Ovary (tissue), 9 donors: ENCODE results near the gene PTPRN2. TPM values are rescaled to one million over a fixed set of nuclear protein-coding genes. Genes with fewer than 3 reads are reported as not detected.

Experiments used
- DNase-seq, 5 donors: peaks; one replicate each; pipeline ENCODE4 v3.0.0-alpha.2; 2019 to 2020
- H3K27ac ChIP-seq, 2 donors: fragments of 200-600 bp; one replicate each; pipeline versions ENCODE4 v1.5.1 to v1.8.0; 2019 to 2022
- H3K27me3 ChIP-seq: fragments of 200-600 bp; one replicate; pipeline ENCODE4 v1.8.0; 2022
- H3K36me3 ChIP-seq: fragments of 200-600 bp; sonication (generic); one replicate; pipeline ENCODE4 v1.5.1; 2019
- H3K4me1 ChIP-seq: one replicate; pipeline ENCODE4 v1.8.1; 2013; ENCODE audit warnings: mild to moderate bottlenecking, moderate library complexity; ENCODE audit not compliant: insufficient read depth
- H3K4me3 ChIP-seq: fragments of 200-600 bp; sonication (generic); one replicate; pipeline ENCODE4 v1.5.1; 2017
- H3K9me3 ChIP-seq, 2 donors: fragments of 200-600 bp in 1 of 2; sonication (generic) in 1 of 2; one replicate each; pipeline versions ENCODE4 v1.5.1 to v1.8.1; 2013 to 2019; ENCODE audit warnings: mild to moderate bottlenecking in 1 of 2, moderate library complexity in 1 of 2
- EP300 ChIP-seq: sonication (generic); formaldehyde crosslinking; IDR thresholded peaks from one replicate; pipeline ENCODE4 v1.6.1; 2017; ENCODE audit warnings: antibody characterized with exemption
- POLR2A ChIP-seq: fragments of 450-650 bp; IDR thresholded peaks from one replicate; pipeline ENCODE4 v1.6.1; 2017; ENCODE audit warnings: antibody characterized with exemption, mild to moderate bottlenecking, moderate library complexity
- WGBS, 3 donors: extraction: QIAGEN DNeasy Blood & Tissue Kit in 1 of 3; methylation state at CpG; one replicate each; pipeline versions ENCODE4 v1.1.5 to v1.1.7; 2013 to 2017; 5-methylcytosine and 5-hydroxymethylcytosine counted together
- intact Hi-C, 4 donors: fragments of 100-400 bp; cut with DNase I; formaldehyde crosslinking; loops; one replicate each; pipeline versions ENCODE4 v1.11.0 to v1.15.1; 2022 to 2023
- polyA plus RNA-seq, 2 donors: library from polyadenylated mRNA; stranded (reverse); fragments of 200-250 nt in 1 of 2; fragments of 350-450 nt in 1 of 2; fragmentation: Illumina TruSeq in 1 of 2; extraction: RNeasy Lipid Tissue Mini Kit (QIAGEN cat#74804) in 1 of 2; gene quantifications; one replicate each; pipeline ENCODE4 v1.2.3, GENCODE V29; 2013 to 2014
- total RNA-seq, 7 donors: library from RNA; depleted of rRNA in 2 of 7; stranded (reverse); fragments of >200 nt in 2 of 7; fragmentation: NEBNext Ultra II Directional in 3 of 7; extraction: Animal tissue kit (Norgen Biotek cat#: 25700) in 3 of 7; gene quantifications; one replicate each; pipeline versions ENCODE4 v1.1.0 to v1.2.4, GENCODE V29; 2016 to 2023
- TF ChIP-seq, protein P1 (sequence below), 3 donors: fragments of 450-650 bp in 2 of 3; fragments of 200-600 bp in 1 of 3; IDR thresholded peaks; one replicate each; pipeline versions ENCODE4 v1.5.1 to v1.8.0; 2016 to 2022; ENCODE audit warnings: antibody characterized with exemption in 3 of 3, mild to moderate bottlenecking in 1 of 3
- donor health status: DM: no; HTN: no; CAD: no; lungs with moderate emphysema.
- donor health status: DM: no; HTN: no; CAD: no.
- donor health status: Bipolar disorder and iron deficiency.
- donor health status: DM: yes; HTN: yes; CAD: no.
- donor health status: DM: no; HTN: no; CAD: no.
- donor health status: DM: yes; HTN: yes; CAD: no.

The PTPRN2 gene
- total and polyA plus RNA-seq, 9 donors = 3.5 to 11.1 (median 5.9) TPM

DNA sequence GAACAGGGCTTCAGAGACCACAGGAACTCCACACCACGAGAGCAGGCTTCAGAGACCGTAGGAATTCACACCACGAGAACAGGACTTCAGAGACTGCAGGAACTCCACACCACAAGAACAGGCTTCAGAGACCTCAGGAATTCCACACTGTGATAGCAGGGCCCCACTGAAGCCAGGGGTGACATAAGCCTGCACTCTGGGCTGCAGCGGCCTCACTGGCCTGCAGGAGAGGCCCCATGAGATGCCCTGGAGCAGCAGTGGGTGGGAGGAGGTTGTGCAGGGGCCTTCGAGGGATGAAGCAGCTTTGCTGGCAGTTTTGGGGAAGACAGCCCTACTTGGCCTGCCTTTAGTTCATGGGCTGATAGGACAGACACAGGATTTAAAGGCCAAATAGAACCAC, 614.7 kb downstream of the PTPRN2 start:
- no peaks in the 10 kb centered on the region for H3K4me1 ChIP-seq
- 65 to 85% (median 78%) methylated on average over 5 of the region's 5 CpGs for WGBS, 3 donors
- TF ChIP-seq, protein P1, sequence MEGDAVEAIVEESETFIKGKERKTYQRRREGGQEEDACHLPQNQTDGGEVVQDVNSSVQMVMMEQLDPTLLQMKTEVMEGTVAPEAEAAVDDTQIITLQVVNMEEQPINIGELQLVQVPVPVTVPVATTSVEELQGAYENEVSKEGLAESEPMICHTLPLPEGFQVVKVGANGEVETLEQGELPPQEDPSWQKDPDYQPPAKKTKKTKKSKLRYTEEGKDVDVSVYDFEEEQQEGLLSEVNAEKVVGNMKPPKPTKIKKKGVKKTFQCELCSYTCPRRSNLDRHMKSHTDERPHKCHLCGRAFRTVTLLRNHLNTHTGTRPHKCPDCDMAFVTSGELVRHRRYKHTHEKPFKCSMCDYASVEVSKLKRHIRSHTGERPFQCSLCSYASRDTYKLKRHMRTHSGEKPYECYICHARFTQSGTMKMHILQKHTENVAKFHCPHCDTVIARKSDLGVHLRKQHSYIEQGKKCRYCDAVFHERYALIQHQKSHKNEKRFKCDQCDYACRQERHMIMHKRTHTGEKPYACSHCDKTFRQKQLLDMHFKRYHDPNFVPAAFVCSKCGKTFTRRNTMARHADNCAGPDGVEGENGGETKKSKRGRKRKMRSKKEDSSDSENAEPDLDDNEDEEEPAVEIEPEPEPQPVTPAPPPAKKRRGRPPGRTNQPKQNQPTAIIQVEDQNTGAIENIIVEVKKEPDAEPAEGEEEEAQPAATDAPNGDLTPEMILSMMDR (IDR thresholded peaks at IDR 0.05) = no peak
- TF ChIP-seq EP300 (no peak), POLR2A (no peak)
- intact Hi-C loops = no loop called here
- no peak for DNase-seq
- H3K27me3 ChIP-seq = no peaks in the 10 kb centered on the region
- H3K36me3 ChIP-seq = no peaks in the 10 kb centered on the region
- H3K27ac ChIP-seq = no peak overlapping the region
- no peak overlapping the region for H3K4me3 ChIP-seq
- H3K9me3 ChIP-seq = no peaks in the 10 kb centered on the region

GRCh38 chr7:157971501-157971900, 616.1 kb downstream of the PTPRN2 start:
- Histone ChIP-seq H3K4me3 (no peak overlapping the region), H3K27ac (no peak overlapping the region), H3K36me3 (no peaks in the 10 kb centered on the region), H3K9me3 (no peaks in the 10 kb centered on the region), H3K27me3 (no peaks in the 10 kb centered on the region), H3K4me1 (no peaks in the 10 kb centered on the region)
- WGBS, 3 donors = 37 to 54% (median 38%) methylated on average over 5 of the region's 5 CpGs
- TF ChIP-seq EP300 = no peak
- TF ChIP-seq, protein P1 (IDR thresholded peaks at IDR 0.05) = no peak
- TF ChIP-seq POLR2A = no peak
- no peak for DNase-seq
- intact Hi-C loops = no loop called here

DNA sequence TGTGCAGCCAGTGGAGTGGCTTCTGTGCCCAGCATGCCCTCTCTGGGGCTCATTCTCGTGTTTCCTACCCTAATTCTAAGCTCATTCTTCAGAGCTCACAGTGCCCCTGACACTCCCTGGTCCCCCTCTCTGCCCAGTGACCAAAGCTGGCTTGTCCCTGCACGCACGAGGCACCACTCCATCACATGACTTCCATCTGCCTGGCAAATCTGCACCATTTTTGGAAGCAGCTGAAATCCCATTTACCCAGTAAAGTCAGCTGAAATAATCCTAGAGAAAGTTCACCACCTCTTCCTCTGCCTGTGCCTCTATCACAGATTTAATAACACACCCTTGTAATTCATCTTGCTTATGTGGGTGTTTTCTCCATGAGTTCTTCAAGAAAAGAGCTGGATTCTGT, 616.9 kb downstream of the PTPRN2 start:
- no peaks in the 10 kb centered on the region for H3K4me1 ChIP-seq
- H3K9me3 ChIP-seq = no peaks in the 10 kb centered on the region
- no peaks in the 10 kb centered on the region for H3K36me3 ChIP-seq
- TF ChIP-seq POLR2A = no peak
- TF ChIP-seq, protein P1 (IDR thresholded peaks at IDR 0.05) = no peak
- no peak for TF ChIP-seq EP300
- WGBS, 3 donors = 39 to 55% (median 54%) methylated on average over 3 of the region's 3 CpGs
- H3K4me3 ChIP-seq = no peak overlapping the region
- no peak for DNase-seq
- intact Hi-C loops = no loop called here
- H3K27me3 ChIP-seq = no peaks in the 10 kb centered on the region
- no peak overlapping the region for H3K27ac ChIP-seq

GRCh38 chr7:157969995-157970394, 617.6 kb downstream of the PTPRN2 start:
- DNase-seq = no peak
- WGBS, 3 donors = 58 to 62% (median 59%) methylated on average over 2 of the region's 2 CpGs
- no peaks in the 10 kb centered on the region for H3K27me3 ChIP-seq
- no peak overlapping the region for H3K27ac ChIP-seq
- no peaks in the 10 kb centered on the region for H3K36me3 ChIP-seq
- no peak overlapping the region for H3K4me3 ChIP-seq
- TF ChIP-seq POLR2A = no peak
- TF ChIP-seq, protein P1 (IDR thresholded peaks at IDR 0.05) = no peak
- TF ChIP-seq EP300 = no peak
- H3K9me3 ChIP-seq = no peaks in the 10 kb centered on the region
- intact Hi-C loops = no loop called here
- no peaks in the 10 kb centered on the region for H3K4me1 ChIP-seq
